NB4 (cell line): ENCODE measurements around the gene FLT1.

Source experiments
- DNase-seq: peaks from one replicate; pipeline ENCODE4 v3.0.0; 2010; ENCODE audit warnings: low read depth
- H3K4me3 ChIP-seq: one replicate; pipeline ENCODE4 v1.5.1; 2011; ENCODE audit warnings: mild to moderate bottlenecking, low read depth, low read length, moderate library complexity
- CTCF ChIP-seq: IDR thresholded peaks from one replicate; pipeline ENCODE4 v1.5.1; 2012; ENCODE audit warnings: low read depth, low read length
- MAX ChIP-seq: IDR thresholded peaks from 2 replicates; pipeline ENCODE4 v1.6.1; 2011; ENCODE audit warnings: low read depth, low read length
- MYC ChIP-seq: IDR thresholded peaks from 2 replicates; pipeline ENCODE4 v1.6.1; 2011; ENCODE audit warnings: low read depth, low read length
- POLR2A ChIP-seq: IDR thresholded peaks from 2 replicates; pipeline ENCODE4 v1.6.1; 2011; ENCODE audit warnings: mild to moderate bottlenecking; ENCODE audit not compliant: insufficient read length; ENCODE audit errors: extremely low read depth

The FLT1 gene

GRCh38 chr13:28539625-28540286, 44.8 kb upstream of the FLT1 start:
- no peak for DNase-seq
- no peak overlapping the region for H3K4me3 ChIP-seq
- TF ChIP-seq MAX (no peak), POLR2A (no peak), MYC (no peak), CTCF (no peak)

- TF ChIP-seq MAX: no peak
- TF ChIP-seq MYC: no peak
- no peak for TF ChIP-seq CTCF
- TF ChIP-seq POLR2A: no peak
- no peak for DNase-seq
- no peak overlapping the region for H3K4me3 ChIP-seq
Observed at GRCh38 chr13:28538932-28539331, 44.0 kb upstream of the FLT1 start.

- TF ChIP-seq POLR2A (no peak), MYC (no peak), MAX (no peak), CTCF (no peak)
- DNase-seq: no peak
- H3K4me3 ChIP-seq: no peak overlapping the region
Observed at GRCh38 chr13:28537171-28537570, 42.2 kb upstream of the FLT1 start.

GRCh38 chr13:28536371-28536770, 41.4 kb upstream of the FLT1 start:
- H3K4me3 ChIP-seq: no peak overlapping the region
- no peak for TF ChIP-seq MAX
- no peak for TF ChIP-seq MYC
- TF ChIP-seq CTCF: no peak
- no peak for TF ChIP-seq POLR2A
- DNase-seq: no peak

GRCh38 chr13:28535734-28536133, 40.8 kb upstream of the FLT1 start:
- TF ChIP-seq POLR2A (no peak), CTCF (no peak), MAX (no peak), MYC (no peak)
- DNase-seq: no peak
- no peak overlapping the region for H3K4me3 ChIP-seq

GRCh38 chr13:28534801-28535200, 39.9 kb upstream of the FLT1 start:
- TF ChIP-seq POLR2A (no peak), MYC (no peak), MAX (no peak), CTCF (no peak)
- DNase-seq: no peak
- H3K4me3 ChIP-seq: no peak overlapping the region
